ENCODE results near the gene PDSS1. TPM values are rescaled to one million over a fixed set of nuclear protein-coding genes. Genes with fewer than 3 reads are reported as not detected.

PDSS1 gene
- total and polyA plus RNA-seq, 9 of the 15 experiments (the other 6 are each of a cell fraction or from before 2014, with no cell fraction given), result 11.0 to 59.5 (median 45.3) TPM

DNA sequence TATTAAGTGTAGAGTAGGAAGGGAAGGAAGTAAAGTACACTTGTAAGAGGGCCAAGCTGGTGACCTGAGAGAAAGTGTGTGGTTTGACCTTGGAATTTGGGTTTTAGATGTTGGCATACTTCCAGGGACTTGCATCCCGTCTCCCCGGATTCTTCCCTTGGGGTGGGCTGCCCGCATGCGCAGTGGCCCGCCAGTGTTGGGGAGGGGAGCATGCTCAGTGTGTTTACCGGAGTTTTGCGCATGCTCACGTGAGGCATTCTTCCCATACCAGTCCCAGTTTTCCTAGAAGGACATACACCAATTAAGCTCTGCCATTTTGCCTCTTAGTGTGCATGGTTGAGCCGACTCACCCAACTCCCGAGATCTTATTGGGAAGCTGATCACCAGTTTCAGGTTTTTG, 9.4 kb downstream of the PDSS1 start:
- POLR2A ChIA-PET, result interaction anchor here (0.6 to 1.0 kb wide), 4 partner anchors 9 to 52 kb away, joined by 3 to 6 read pairs (median 4); no protein-coding TSS in a partner anchor
- intact Hi-C loops (cut with micrococcal nuclease), result no loop called here
- BruUV-seq (replicated peaks), result no TSS peak
- H3K79me2 ChIP-seq (ENCODE audit: control insufficient read depth, insufficient read depth, low read length), result peaks cover 16% of the 10 kb centered on the region
- H3K36me3 ChIP-seq (ENCODE audit: control insufficient read depth, insufficient read depth, low read length), result peaks cover 73% of the 10 kb centered on the region
- H3K4me2 ChIP-seq (ENCODE audit: insufficient read depth, low read length), result no peak overlapping the region
- no peak for DNase-seq (ENCODE audit: extremely low read depth in 1 of 4, low spot score in 3 of 4)
- H3K27ac ChIP-seq (ENCODE audit: extremely low read depth, low read depth, low read length), result no peak overlapping the region
- H3K27me3 ChIP-seq (ENCODE audit: control insufficient read depth in 2 of 2, insufficient read depth in 2 of 2, low read length in 2 of 2), result no peaks in the 10 kb centered on the region
- 78% methylated on average over 7 of the region's 10 CpGs for WGBS (ENCODE audit: insufficient coverage, low coverage, missing lambda C conversion rate)
- H3K9me1 ChIP-seq (ENCODE audit: control insufficient read depth, insufficient read depth, low read length), result no peaks in the 10 kb centered on the region
- no peak overlapping the region for H2AFZ ChIP-seq (ENCODE audit: low read depth, low read length)
- no peak overlapping the region for H3K4me3 ChIP-seq
- H3K9me3 ChIP-seq (replicated peaks; ENCODE audit: control insufficient read depth, insufficient read depth, low read depth, low read length), result no peaks in the 10 kb centered on the region
- CTCF ChIA-PET (ENCODE audit: low intra/inter-chr PET ratio), result no interaction called here
- no peak for ATAC-seq
- in situ Hi-C loops (cut with MboI), result no loop called here
- no peaks in the 10 kb centered on the region for H4K20me1 ChIP-seq (replicated peaks; ENCODE audit: control insufficient read depth, insufficient read depth, low read length)
- no peak for FAIRE-seq
- no peaks in the 10 kb centered on the region for H3K4me1 ChIP-seq (replicated peaks in 1 of 2; ENCODE audit: control insufficient read depth in 2 of 2, insufficient read depth in 2 of 2, low read length in 2 of 2)
- TF ChIP-seq SIN3A (IDR thresholded peaks at IDR 0.05; ENCODE audit: borderline replicate concordance in 2 of 2, control insufficient read depth in 1 of 2, low read depth in 2 of 2, low read length in 2 of 2), result no peak
- no peak for TF ChIP-seq IRF2 (CRISPR knock-in tag; IDR thresholded peaks at IDR 0.05)
- TF ChIP-seq, protein P1, sequence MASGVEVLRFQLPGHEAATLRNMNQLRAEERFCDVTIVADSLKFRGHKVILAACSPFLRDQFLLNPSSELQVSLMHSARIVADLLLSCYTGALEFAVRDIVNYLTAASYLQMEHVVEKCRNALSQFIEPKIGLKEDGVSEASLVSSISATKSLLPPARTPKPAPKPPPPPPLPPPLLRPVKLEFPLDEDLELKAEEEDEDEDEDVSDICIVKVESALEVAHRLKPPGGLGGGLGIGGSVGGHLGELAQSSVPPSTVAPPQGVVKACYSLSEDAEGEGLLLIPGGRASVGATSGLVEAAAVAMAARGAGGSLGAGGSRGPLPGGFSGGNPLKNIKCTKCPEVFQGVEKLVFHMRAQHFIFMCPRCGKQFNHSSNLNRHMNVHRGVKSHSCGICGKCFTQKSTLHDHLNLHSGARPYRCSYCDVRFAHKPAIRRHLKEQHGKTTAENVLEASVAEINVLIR (CRISPR knock-in tag; IDR thresholded peaks at IDR 0.05), result no peak
- TF ChIP-seq, protein P2, sequence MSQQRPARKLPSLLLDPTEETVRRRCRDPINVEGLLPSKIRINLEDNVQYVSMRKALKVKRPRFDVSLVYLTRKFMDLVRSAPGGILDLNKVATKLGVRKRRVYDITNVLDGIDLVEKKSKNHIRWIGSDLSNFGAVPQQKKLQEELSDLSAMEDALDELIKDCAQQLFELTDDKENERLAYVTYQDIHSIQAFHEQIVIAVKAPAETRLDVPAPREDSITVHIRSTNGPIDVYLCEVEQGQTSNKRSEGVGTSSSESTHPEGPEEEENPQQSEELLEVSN (IDR thresholded peaks at IDR 0.05; ENCODE audit: borderline replicate concordance in 1 of 2, extremely low read depth in 1 of 2, insufficient read depth in 1 of 2, insufficient read length in 1 of 2, low read depth in 1 of 2, low read length in 1 of 2, poor library complexity in 1 of 2, severe bottlenecking in 1 of 2), result no peak
- TF ChIP-seq HIVEP1 (CRISPR knock-in tag; IDR thresholded peaks at IDR 0.05), result no peak
- TF ChIP-seq ZNF75A (CRISPR knock-in tag; IDR thresholded peaks at IDR 0.05), result no peak
- no peak for TF ChIP-seq MIER1 (IDR thresholded peaks at IDR 0.05; ENCODE audit: low read depth)
- TF ChIP-seq, protein P3, sequence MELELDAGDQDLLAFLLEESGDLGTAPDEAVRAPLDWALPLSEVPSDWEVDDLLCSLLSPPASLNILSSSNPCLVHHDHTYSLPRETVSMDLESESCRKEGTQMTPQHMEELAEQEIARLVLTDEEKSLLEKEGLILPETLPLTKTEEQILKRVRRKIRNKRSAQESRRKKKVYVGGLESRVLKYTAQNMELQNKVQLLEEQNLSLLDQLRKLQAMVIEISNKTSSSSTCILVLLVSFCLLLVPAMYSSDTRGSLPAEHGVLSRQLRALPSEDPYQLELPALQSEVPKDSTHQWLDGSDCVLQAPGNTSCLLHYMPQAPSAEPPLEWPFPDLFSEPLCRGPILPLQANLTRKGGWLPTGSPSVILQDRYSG (tag; conservative IDR thresholded peaks at IDR 0.05; ENCODE audit: low read depth), result no peak
- no peak for TF ChIP-seq FOXK1 (CRISPR knock-in tag; IDR thresholded peaks at IDR 0.05; ENCODE audit: borderline replicate concordance)
- TF ChIP-seq ZNF140 (CRISPR knock-in tag; IDR thresholded peaks at IDR 0.05), result no peak
- TF ChIP-seq, protein P4, sequence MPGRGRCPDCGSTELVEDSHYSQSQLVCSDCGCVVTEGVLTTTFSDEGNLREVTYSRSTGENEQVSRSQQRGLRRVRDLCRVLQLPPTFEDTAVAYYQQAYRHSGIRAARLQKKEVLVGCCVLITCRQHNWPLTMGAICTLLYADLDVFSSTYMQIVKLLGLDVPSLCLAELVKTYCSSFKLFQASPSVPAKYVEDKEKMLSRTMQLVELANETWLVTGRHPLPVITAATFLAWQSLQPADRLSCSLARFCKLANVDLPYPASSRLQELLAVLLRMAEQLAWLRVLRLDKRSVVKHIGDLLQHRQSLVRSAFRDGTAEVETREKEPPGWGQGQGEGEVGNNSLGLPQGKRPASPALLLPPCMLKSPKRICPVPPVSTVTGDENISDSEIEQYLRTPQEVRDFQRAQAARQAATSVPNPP (IDR thresholded peaks at IDR 0.05; ENCODE audit: borderline replicate concordance, insufficient read depth, insufficient read length), result no peak
- TF ChIP-seq SP2 (IDR thresholded peaks at IDR 0.05; ENCODE audit: extremely low read depth, low read depth, low read length, poor library complexity, severe bottlenecking), result no peak
- no peak for TF ChIP-seq EHMT2 (IDR thresholded peaks at IDR 0.05)
- no peak for TF ChIP-seq GATAD2B (IDR thresholded peaks at IDR 0.05; ENCODE audit: borderline replicate concordance)
- TF ChIP-seq CAMTA2 (CRISPR knock-in tag; conservative IDR thresholded peaks at IDR 0.05), result no peak
- TF ChIP-seq ZNF311 (CRISPR knock-in tag; IDR thresholded peaks at IDR 0.05), result no peak
- TF ChIP-seq RFX1 (IDR thresholded peaks at IDR 0.05), result no peak
- H3K9ac ChIP-seq (ENCODE audit: insufficient read depth in 1 of 2, low read depth in 2 of 2, low read length in 2 of 2), result no peak overlapping the region

Measured in K562 (cell line).